Panc1 (cell line): ENCODE measurements around the gene UBASH3B. TPM values are rescaled to one million over a fixed set of nuclear protein-coding genes. Genes with fewer than 3 reads are reported as not detected.

ENCODE experiments used
- ATAC-seq: fragments of 200-7000 bp; cut with Tn5 transposase; 2 replicates; pipeline ENCODE4 v1.9.1; 2020; ENCODE audit warnings: mild to moderate bottlenecking, moderate library complexity
- BruUV-seq: library from RNA; stranded (reverse); fragments of 400-500 nt; replicated peaks from 2 replicates; lab custom pipeline; 2021; lab: Mats Ljungman, UMichigan
- CTCF ChIA-PET: fragments of 300-600 bp; sonication (Branson Sonifier 250); formaldehyde crosslinking; loops from one replicate; lab custom pipeline; 2022; ENCODE audit warnings: antibody characterized with exemption; lab: Charles Lee
- POLR2A ChIA-PET: fragments of 300-600 bp; sonication (Branson Sonifier 250); formaldehyde crosslinking; loops from one replicate; lab custom pipeline; 2022; ENCODE audit warnings: antibody characterized with exemption; lab: Charles Lee
- DNase-seq: peaks from one replicate; pipeline ENCODE4 v3.0.0-alpha.2; 2010; ENCODE audit warnings: low read depth, low spot score
- H3K27ac ChIP-seq: 2 replicates; pipeline ENCODE4 v1.5.1; 2011; ENCODE audit warnings: mild to moderate bottlenecking, low read length, inconsistent platforms
- H3K27me3 ChIP-seq: fragments of 200-500 bp; sonication (Bioruptor generic); 2 replicates; pipeline ENCODE4 v1.6.0; 2014; ENCODE audit warnings: low read length, inconsistent platforms; ENCODE audit not compliant: control insufficient read depth, insufficient read depth
- H3K36me3 ChIP-seq: fragments of 200-500 bp; sonication (Bioruptor generic); 2 replicates; pipeline ENCODE4 v1.5.1; 2014; ENCODE audit warnings: inconsistent platforms, mild to moderate bottlenecking, low read length, moderate library complexity; ENCODE audit not compliant: control insufficient read depth, insufficient read depth
- H3K4me1 ChIP-seq: 2 replicates; pipeline ENCODE4 v1.5.1; 2011; ENCODE audit warnings: inconsistent platforms, mild to moderate bottlenecking, low read length, moderate library complexity; ENCODE audit not compliant: control insufficient read depth, insufficient read depth
- H3K4me3 ChIP-seq, 2 experiments: 2 replicates each; pipeline ENCODE4 v1.5.1; 2011 to 2012; ENCODE audit warnings: low read depth in 2 of 2, low read length in 2 of 2, mild to moderate bottlenecking in 2 of 2, inconsistent platforms in 1 of 2, moderate library complexity in 1 of 2
- H3K9me3 ChIP-seq: fragments of 200-500 bp; sonication (Bioruptor generic); 2 replicates; pipeline ENCODE4 v1.5.1; 2014; ENCODE audit warnings: low read depth, mild to moderate bottlenecking, inconsistent platforms, low read length, moderate library complexity; ENCODE audit not compliant: control insufficient read depth, insufficient read depth
- CTCF ChIP-seq: fragments of 450-650 bp; IDR thresholded peaks from 2 replicates; pipeline ENCODE4 v1.5.1; 2017; ENCODE audit warnings: mild to moderate bottlenecking
- POLR2AphosphoS5 ChIP-seq: IDR thresholded peaks from 2 replicates; pipeline ENCODE4 v1.6.1; 2012; ENCODE audit warnings: mild to moderate bottlenecking, low read depth, low read length, moderate library complexity
- REST ChIP-seq, 2 experiments: IDR thresholded peaks; 2 replicates each; pipeline ENCODE4 v1.6.1; 2011 to 2012; ENCODE audit warnings: low read depth in 2 of 2, control low read depth in 1 of 2, low read length in 1 of 2, mild to moderate bottlenecking in 1 of 2, moderate library complexity in 1 of 2; ENCODE audit not compliant: insufficient read depth in 1 of 2
- SIN3A ChIP-seq: IDR thresholded peaks from 2 replicates; pipeline ENCODE4 v1.6.1; 2012; ENCODE audit warnings: low read depth, mild to moderate bottlenecking, low read length, moderate library complexity, borderline replicate concordance; ENCODE audit not compliant: insufficient read depth
- TCF7L2 ChIP-seq: IDR thresholded peaks from 2 replicates; pipeline ENCODE4 v1.6.1; 2011; ENCODE audit warnings: mild to moderate bottlenecking, low read depth, low read length, inconsistent platforms
- in situ Hi-C: cut with HindIII; loops from 2 replicates; pipeline ENCODE4 v1.10.0; 2016; ENCODE audit warnings: low sequenced_read_pairs, low pct_unique_long_range_greater_than_20kb
- intact Hi-C: fragments of 100-400 bp; cut with micrococcal nuclease; formaldehyde crosslinking; loops from one replicate; pipeline ENCODE4 v1.10.0; 2022; ENCODE audit not compliant: unreplicated experiment
- total RNA-seq: library from RNA; stranded (reverse); gene quantifications from one replicate; pipeline ENCODE4 v1.2.1, GENCODE V29; 2021; ENCODE audit not compliant: unreplicated experiment

UBASH3B gene
- total RNA-seq, 1 experiment from 2014 or later, result 55.1 TPM

- POLR2A ChIA-PET, result no interaction called here
- ATAC-seq (no peak; the same call in 1 of the 2 replicates), DNase-seq (no peak)
- Histone ChIP-seq H3K9me3 (no peaks in the 10 kb centered on the region), H3K27ac (no peak overlapping the region), H3K27me3 (no peaks in the 10 kb centered on the region), H3K4me3 (no peak overlapping the region), H3K4me1 (no peaks in the 10 kb centered on the region; the same call in 1 of the 2 replicates), H3K36me3 (no peaks in the 10 kb centered on the region)
- TF ChIP-seq CTCF (no peak), TCF7L2 (no peak), POLR2AphosphoS5 (no peak), REST (IDR thresholded peaks at IDR 0.05; ENCODE audit: insufficient read depth in 1 of 2, low read depth in 2 of 2, low read length in 1 of 2) (no peak), SIN3A (no peak)
- intact Hi-C loops (no loop called here), in situ Hi-C loops (no loop called here)
- CTCF ChIA-PET, result no interaction called here
- no TSS peak for BruUV-seq
These were observed 153.0 kb downstream of the UBASH3B start for GRCh38 chr11:122808478-122808869.

GRCh38 chr11:122809866-122810265 is 154.3 kb downstream of the UBASH3B start:
- BruUV-seq, result no TSS peak
- Histone ChIP-seq H3K4me3 (no peak overlapping the region), H3K27me3 (no peaks in the 10 kb centered on the region), H3K27ac (no peak overlapping the region), H3K9me3 (no peaks in the 10 kb centered on the region), H3K4me1 (no peaks in the 10 kb centered on the region; the same call in 1 of the 2 replicates), H3K36me3 (no peaks in the 10 kb centered on the region)
- CTCF ChIA-PET, result no interaction called here
- TF ChIP-seq SIN3A (no peak), CTCF (no peak), REST (IDR thresholded peaks at IDR 0.05; ENCODE audit: insufficient read depth in 1 of 2, low read depth in 2 of 2, low read length in 1 of 2) (no peak), POLR2AphosphoS5 (no peak), TCF7L2 (no peak)
- DNase-seq (no peak), ATAC-seq (no peak)
- in situ Hi-C loops, result no loop called here
- POLR2A ChIA-PET, result no interaction called here
- intact Hi-C loops, result no loop called here
